AG10803 (cell line): ENCODE results near the gene CCDC137.

Experiments used
- DNase-seq: peaks from one replicate; pipeline ENCODE4 v3.0.0; 2010; ENCODE audit warnings: low read depth
- H3K4me3 ChIP-seq: 2 replicates; pipeline ENCODE4 v1.5.1; 2011; ENCODE audit warnings: mild to moderate bottlenecking, low read length, control low read depth
- TF ChIP-seq, protein P1 (sequence below): conservative IDR thresholded peaks from 2 replicates; pipeline ENCODE4 v1.5.1; 2011; ENCODE audit warnings: mild to moderate bottlenecking, low read length, control low read depth, inconsistent platforms

Gene CCDC137

DNA sequence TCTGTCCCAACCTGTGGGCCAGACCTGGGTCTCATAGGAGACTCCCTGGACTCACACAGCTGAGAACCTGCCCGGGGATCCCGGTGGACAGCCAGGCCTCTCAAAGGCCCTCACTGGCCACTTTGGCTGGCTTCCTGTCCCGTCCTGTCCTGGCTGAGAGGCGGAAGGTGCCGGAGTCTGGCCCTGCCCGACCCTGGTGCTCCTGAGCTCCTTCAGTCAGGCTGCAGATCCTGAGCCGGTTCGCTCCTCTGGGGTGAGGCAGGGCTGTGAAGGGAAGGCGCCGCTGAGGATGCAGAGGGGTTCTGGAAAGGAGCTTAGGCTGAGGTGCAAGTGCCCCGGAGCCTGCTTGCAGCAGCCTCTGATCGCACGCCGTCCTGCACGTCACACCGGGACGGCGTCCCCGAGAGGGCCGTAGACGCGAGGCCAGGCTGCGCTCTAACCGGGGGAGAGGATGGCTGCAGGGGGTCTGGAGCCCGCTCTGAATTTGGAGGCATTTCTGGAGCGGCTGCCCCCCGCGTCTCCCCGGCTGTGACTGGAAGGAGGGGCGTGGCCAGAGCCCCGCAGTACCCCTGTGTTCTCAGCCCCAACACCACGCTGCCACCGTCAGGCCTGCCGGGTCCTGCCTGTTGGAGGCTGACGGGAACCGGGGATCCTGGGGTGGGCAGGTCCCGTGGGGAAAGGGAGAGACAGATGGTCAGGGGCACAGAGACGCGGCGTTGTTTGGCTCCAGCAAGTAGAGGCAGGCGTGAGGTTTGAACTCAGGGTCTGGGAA, 21.4 kb downstream of the CCDC137 start:
- TF ChIP-seq, protein P1, sequence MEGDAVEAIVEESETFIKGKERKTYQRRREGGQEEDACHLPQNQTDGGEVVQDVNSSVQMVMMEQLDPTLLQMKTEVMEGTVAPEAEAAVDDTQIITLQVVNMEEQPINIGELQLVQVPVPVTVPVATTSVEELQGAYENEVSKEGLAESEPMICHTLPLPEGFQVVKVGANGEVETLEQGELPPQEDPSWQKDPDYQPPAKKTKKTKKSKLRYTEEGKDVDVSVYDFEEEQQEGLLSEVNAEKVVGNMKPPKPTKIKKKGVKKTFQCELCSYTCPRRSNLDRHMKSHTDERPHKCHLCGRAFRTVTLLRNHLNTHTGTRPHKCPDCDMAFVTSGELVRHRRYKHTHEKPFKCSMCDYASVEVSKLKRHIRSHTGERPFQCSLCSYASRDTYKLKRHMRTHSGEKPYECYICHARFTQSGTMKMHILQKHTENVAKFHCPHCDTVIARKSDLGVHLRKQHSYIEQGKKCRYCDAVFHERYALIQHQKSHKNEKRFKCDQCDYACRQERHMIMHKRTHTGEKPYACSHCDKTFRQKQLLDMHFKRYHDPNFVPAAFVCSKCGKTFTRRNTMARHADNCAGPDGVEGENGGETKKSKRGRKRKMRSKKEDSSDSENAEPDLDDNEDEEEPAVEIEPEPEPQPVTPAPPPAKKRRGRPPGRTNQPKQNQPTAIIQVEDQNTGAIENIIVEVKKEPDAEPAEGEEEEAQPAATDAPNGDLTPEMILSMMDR, result no peak
- no peak overlapping the region for H3K4me3 ChIP-seq
- no peak for DNase-seq

DNA sequence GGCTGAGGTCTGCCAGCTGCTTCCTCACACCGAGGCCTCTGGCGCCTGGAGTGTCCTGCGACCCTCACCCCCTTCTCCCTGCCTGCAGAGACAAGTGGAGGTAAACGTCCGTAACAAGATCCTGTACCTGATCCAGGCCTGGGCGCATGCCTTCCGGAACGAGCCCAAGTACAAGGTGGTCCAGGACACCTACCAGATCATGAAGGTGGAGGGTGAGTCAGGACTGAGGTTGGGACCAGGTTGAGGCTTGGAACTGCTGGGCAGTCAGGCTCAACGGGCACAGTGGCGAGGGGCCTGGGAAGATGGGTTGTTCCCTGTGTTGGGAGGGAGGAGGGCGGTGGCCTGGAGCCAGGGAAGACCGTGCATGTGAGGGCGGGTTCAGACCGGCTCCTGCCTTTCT, 22.1 kb downstream of the CCDC137 start:
- no peak for DNase-seq

DNA sequence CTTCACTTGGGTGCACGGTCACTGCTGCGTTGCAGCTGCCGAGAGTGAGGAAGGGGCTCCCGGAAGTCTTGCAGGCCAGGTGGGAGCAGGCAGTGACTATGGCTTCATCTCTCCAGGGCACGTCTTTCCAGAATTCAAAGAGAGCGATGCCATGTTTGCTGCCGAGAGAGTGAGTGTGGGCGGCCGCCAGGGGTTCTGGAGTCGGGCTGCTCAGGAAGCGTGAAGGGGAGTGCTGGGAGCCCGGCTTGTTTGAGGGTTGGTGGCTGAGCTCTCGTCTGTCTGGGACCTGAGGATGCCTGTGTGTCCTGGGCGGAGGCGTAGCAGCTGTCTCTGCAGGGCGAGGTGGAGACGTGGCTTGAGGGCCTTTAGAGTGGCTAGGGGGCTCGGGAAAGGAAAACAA, 23.5 kb downstream of the CCDC137 start:
- H3K4me3 ChIP-seq, result no peak overlapping the region
- DNase-seq, result no peak
- TF ChIP-seq, protein P1, result no peak

More for the DNA sequence above, 22.1 kb downstream of the CCDC137 start:
- H3K4me3 ChIP-seq, result no peak overlapping the region
- TF ChIP-seq, protein P1, result no peak

DNA sequence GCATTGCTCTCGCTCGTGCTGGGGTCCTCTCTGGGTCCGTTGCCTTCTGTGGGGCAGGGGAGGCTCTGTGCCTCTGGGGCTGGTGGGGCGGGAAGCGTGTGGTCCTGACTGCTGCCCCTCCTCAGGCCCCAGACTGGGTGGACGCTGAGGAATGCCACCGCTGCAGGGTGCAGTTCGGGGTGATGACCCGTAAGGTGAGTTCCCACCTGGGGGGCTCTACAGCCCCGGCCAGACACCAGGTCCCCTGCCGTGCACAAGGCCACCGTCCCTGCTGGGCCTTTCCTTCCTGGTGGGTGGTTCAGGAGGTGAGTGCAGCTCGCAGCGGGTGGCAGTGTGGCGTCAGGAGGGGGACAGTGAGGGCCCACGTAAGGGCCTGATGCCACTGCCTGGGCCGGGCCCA, 24.0 kb downstream of the CCDC137 start:
- no peak for DNase-seq
- H3K4me3 ChIP-seq, result no peak overlapping the region
- TF ChIP-seq, protein P1, result no peak

DNA sequence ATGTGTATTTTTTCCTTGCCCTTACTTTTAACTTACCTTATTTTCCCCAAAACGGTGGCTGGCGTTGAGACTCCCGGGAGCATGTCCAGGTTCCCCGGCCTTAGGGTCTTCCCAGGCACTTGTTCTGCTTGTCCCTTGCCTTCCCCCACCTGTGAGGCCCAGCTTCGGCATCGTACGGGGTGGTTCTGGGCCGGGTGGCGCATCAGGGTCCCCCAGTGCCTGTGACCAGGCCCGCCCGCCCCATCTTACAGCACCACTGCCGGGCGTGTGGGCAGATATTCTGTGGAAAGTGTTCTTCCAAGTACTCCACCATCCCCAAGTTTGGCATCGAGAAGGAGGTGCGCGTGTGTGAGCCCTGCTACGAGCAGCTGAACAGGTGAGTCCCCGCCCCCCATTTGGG, 24.7 kb downstream of the CCDC137 start:
- no peak overlapping the region for H3K4me3 ChIP-seq
- TF ChIP-seq, protein P1, result no peak
- DNase-seq, result no peak

DNA sequence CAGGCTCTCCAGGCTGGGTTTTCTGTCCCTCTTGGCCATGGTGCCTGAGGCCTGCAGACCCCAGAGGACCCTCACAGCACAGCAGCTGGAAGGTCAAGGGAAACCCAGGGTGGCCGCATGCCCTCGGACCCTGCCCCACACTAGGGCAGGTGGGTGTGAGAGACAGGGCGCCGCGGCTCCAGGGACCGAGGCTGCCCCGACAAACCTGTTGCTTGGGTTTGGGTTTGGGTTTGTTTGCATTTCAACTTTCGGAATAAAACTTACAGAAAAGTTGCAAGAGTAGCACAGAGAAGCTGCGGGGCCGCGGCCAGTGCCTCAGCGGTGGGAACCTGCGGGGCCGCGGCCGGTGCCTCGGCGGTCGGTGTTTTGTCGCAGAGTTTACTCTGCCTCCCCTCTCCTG, 25.1 kb downstream of the CCDC137 start:
- H3K4me3 ChIP-seq, result no peak overlapping the region
- no peak for DNase-seq
- TF ChIP-seq, protein P1, result no peak

DNA sequence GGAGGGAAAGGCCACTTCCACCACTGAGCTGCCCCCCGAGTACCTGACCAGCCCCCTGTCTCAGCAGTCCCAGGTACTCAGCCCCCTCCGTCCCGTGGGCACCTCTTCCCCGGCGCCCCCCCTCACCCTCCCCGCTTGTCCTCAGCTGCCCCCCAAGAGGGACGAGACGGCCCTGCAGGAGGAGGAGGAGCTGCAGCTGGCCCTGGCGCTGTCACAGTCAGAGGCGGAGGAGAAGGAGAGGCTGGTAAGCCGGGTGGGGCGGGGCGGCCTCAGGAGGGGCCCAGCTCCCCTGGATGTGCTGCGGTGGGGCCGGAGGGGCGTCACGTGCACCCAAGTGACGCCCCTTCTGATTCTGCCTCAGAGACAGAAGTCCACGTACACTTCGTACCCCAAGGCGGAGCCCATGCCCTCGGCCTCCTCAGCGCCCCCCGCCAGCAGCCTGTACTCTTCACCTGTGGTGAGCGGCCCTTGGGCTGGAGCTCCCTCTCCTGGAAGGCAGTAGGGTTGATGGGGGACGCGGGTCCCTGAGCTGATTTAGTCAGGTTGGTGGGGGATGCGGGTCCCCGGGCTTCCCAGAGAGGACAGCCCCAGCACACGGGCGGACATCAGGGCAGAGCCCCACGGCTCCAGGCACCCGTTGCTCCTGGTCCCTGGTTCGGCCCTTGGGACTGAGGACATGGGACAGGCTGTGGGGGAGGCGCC, 27.1 kb downstream of the CCDC137 start:
- TF ChIP-seq, protein P1, result no peak
- no peak overlapping the region for H3K4me3 ChIP-seq
- no peak for DNase-seq
